Dedifferentiated amniotic fluid mesenchymal stem cell (primary cell): ENCODE measurements around the gene CDK4.
"Not testable (repeated sequence)": the region's sequence is repeated elsewhere in the genome, so short reads cannot be mapped to it uniquely, and the experiment has no call there.

ENCODE experiments used
- DNase-seq: peaks from one replicate; pipeline ENCODE4 v3.0.0-alpha.2; 2016; ENCODE audit errors: extremely low spot score

The CDK4 gene

DNA sequence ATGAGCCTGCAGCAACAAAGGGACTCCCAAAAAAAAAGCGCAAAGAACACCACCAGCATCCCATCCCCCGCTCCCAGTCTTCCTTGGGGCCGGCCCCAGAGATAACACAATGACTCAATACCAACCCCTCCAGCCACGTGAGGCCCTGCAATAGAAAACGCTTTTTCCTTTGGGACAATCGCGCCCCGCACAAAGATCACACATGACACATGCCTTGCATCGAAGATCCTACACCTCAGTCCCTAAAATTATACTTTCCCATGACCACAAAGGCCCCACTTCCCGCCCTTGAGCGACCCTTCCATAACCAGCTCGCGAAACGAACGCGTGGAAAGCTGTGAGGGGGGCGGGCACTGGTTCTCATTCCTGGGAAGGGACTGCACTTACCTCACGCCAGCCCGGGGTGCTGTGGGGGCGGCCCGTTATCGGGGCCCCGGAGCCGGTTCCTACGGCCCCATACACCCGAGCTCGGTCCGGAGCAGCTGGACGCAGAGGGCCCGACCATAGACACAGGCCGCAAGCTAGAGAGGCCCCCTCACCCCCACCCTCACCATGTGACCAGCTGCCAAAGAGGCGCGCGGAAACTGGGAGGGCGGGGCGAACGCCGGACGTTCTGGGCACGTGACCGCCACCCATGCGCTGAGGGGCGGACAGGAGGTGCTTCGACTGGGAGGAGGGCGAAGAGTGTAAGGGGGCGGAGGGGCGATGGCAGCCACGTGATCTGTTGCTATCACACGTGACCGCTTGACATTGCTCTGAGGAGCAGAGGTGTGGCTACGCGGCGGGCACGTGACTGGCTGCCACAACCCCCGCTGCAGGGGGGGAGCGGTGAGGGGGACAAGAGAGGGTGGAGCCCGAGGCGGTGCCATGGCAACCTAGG, at the start of gene CDK4:
Gene CDK4, minus strand, starts transcription at position 523 of the 880 bp plus-strand sequence. CDS start 593 bp downstream, outside the sequence.
- peak; percentile 99 for DNase-seq

DNA sequence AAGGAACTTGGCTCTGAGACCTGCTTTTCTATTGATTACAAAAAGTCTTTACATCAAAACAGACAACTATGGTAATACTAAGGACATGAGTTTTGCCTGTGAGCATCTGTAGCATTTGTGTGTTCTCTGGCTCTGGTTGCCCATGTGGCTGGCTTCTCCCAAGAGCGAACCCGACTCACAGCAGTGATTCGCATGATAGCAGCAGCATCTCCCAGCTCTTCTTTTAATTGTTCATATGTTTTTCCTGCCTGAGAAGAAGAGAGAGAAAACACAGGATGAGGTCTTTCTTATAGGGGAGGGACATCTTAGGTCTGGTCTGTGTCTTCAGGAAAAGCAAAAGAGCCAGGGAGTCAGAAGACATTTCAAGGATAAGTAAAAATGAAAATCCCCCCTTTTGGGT, 48.9 kb upstream of the CDK4 start:
- no peak for DNase-seq

DNA sequence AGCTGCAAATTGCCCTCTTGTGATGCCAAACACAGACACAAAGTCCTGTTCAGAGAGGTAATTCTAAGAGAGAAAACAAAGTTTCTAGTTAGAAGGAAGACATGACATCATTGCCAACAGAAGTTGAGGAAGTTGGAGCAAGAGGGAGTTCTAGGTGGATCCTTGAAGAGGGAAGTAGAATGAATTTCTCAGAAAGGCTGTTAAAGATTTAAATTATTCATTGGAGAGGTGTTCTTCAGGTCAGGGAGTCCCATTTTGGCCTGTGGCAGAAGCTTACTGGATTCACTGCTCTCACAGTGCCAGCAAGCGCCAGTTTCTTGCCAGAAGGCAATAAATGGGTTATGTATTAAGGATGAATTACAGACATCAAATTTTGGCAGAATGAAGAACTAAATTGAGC, 45.8 kb upstream of the CDK4 start:
- DNase-seq, result no peak

DNA sequence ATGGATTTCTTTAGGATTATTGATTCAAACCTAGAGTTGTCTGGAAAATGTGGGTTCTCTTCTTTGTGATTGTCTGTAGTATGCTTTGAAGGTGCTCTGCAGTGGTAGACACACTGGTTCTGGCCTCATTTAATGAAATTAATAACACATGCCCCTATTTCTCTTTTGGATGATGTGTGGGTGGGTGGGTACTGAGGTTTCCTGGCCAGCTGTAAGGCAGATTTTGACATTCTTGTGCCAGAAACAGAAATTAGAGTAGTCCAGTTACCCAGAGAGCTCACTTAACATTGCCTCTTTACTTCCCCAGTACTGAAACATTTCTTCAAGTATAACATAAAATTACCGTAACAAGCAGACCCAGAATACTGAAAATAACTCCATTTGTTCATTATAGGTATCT, 44.9 kb upstream of the CDK4 start:
- no peak for DNase-seq

DNA sequence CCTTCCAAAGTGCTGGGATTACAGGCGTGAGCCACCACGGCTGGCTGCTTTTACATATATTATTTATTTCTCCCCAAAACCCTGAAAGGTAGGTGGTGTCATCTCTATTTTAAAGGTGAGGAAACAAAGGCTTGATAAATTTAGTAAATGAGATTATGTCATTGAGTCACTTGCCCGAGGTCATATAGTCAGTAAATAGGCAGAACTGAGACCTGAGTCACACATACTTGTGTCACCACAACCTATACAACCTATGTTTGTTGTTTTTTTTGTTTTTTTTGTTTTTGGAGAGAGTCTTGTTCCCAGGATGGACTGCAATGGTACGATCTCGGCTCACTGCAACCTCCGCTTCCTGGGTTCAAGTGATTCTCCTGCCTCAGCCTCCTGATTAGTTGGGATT, 43.2 kb upstream of the CDK4 start:
- no peak for DNase-seq

DNA sequence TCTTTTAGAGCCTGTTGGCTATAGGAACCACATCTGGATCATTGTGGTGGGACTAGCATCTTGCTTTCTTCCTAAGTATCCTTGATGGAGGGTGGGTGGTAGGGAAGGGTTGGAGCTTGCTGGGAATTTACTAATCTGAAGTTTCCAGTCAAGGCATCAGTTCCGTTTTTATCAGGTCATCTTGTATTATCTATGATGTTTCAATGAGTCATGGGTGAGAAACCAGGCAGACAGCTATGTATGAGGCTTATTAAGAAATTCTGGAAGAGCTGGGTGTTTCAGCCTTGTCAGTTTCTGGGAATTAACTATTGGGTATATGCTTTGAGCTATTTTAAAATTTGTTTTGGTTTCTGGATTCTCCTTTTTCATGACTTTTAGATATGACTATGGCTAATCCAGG, 41.8 kb upstream of the CDK4 start:
- DNase-seq, result peak; percentile 48

DNA sequence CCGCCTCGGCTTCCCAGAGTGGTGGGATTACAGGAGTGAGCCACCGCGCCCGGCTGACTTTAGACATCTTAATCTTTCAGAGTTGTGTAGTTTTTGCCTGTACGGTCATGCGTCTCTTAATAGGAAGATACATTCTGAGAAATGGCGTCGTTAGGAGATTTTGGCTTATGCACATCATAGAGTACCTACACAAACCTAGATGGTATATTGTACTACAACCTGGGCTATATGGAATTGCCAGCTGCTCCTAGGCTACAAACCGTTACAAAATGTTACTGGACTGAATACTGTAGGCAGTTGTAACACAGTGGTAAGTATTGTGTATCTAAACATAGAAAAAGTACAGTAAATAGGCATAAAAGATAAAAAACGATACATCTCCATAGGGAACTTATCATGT, 31.8 kb upstream of the CDK4 start:
- DNase-seq, result no peak

DNA sequence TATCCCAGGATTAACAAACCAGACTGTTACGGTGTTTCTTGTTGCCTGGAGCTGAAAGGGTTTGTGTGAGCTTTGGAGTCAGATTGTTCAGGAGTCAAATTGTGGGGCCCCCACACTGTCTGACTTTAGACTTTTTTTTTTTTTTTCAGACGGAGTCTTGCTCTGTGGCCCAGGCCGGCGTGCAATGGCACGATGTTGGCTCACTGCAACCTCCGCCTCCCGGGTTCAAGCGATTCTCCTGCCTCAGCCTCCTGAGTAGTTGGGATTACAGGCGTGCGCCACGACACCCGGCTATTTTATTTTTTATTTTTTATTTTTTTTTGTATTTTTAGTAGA, 31.3 kb upstream of the CDK4 start:
- no peak for DNase-seq

DNA sequence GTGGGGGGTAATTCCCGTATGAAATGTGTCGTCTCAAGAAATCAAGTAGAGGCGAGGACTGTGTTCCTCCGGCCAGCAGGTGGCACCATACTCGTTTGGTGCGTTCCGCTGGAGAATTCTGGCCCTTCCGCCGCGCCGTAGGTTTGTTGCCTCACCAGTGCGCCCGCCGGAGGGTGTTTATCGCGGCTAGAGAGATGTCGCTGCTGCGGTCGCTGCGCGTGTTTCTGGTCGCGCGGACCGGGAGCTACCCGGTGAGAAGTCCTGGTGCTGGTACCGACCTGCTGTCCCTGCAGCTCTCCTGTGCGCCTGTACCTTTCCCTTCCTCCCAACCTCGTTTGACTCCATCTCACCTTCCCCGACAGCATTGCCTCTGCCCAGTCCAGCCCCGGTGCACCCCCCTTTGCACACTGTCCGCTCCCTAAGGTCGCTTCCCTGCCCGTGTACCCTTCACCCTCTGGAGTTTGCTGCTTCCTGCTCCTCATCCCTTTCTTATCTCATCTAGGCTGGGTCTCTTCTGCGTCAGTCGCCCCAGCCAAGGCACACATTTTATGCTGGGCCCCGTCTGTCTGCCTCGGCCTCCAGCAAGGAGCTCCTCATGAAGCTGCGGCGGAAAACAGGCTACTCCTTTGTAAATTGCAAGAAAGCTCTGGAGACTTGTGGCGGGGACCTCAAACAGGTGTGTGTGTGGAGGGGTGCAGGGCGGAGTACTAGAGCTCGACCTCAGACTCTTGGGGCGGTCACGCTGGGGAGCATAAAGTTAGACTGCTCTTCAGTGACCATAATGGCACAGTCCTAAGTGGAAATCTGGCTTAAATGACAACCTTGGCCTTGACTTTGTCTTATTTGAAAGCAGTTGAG, 30.7 kb upstream of the CDK4 start, which contains the start of gene TSFM:
Gene TSFM, plus strand, starts transcription at position 180 of the 858 bp plus-strand sequence. Its CDS starts 15 bp downstream, at position 195.
- peak; percentile 96 for DNase-seq

DNA sequence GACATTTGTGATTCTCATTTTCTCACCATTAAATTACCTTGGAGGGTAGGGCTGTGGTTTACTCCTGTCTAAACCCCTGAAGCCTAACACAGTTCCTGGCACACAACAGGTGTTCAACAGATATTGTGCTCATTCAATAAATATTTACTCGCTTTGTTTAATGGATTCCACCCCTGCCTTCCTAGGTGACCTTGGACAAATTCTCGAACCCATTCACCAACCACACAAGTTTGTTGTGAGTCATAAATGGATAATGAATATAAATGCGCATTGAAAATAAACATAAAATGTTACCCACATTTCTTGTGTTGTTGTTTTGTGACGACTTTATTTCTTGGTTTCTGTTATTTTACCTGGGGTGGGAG, 30.1 kb upstream of the CDK4 start:
- no peak for DNase-seq

DNA sequence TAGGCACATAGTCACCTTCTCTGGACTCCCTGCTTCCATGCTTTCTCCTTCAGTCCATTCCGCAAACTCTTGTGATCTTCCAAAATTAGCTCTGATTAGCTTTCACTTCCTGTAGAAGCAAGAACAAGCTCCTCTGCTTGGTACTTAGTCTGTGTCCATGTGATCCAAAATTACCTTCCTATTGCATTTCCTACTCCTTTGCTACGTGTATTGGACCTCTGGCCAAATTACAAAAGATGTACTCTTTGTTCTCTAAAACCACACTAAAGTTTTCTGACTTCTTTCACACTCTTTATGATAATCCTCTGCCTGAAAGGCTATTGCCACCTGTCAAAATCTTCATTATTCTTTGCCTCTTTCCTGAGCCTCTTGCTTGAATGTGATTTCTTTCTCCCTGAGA, 29.7 kb upstream of the CDK4 start:
- DNase-seq, result no peak

DNA sequence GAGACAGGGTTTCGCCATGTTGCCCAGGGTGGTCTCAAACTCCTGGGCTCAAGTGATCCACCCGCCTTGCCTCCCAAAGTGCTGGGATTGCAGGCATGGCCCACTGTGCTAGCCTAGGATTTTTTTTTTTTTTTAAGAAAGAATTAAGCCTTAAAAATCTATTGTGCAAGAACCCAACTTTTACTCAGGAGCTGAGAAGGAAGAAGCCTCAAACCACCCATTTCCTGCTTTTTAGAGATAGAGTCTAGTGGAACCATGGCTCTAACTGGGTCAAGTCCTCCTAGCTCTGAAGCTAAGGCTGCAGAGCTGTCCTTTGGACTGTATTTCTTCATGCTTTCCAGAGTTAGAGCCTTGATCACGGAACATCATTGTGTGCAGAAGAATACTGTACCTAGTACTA, 29.1 kb upstream of the CDK4 start:
- DNase-seq, result no peak

DNA sequence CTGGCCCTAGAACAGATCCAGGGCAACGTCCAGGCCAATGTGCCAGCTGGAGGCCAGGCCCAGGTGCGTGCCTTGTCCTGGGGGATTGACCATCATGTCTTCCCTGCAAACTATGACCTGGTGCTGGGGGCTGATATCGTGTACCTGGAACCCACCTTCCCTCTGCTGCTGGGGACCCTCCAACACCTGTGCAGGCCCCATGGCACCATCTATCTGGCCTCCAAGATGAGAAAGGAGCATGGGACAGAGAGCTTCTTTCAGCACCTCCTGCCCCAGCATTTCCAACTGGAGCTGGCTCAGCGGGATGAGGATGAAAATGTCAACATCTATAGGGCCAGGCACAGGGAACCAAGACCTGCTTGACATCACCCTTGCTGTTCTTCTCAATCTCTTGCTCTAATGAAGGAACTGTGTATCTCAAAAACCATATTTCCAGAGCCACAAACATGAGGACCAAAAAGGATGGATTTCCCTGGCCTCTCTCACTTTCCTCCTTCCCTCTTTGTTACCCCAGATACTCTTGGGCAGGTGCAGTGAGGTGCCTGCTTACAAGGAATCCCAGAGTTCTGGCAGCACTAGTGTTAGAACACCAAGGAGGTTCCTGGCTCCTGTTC, 28.3 kb upstream of the CDK4 start:
- no peak for DNase-seq

DNA sequence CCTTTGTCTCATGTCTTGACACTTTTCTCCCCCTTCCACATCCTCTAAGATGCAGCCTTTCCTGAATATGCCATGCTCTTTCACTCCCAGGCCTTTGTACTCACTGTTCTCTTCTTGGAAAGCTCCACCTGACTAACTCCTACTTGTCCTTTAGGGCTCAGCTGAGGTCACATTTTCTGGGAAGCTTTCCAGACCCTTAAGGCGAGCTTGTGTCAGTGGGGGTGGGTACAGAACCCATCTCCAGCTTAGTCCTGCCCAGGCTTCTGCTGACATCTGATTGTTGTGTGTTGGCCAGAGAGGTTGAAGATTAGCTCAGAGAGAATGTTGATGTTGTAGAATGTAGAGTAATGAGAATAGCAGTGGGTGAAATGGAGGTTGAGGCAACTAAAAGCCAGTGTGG, 27.6 kb upstream of the CDK4 start:
- DNase-seq, result no peak

DNA sequence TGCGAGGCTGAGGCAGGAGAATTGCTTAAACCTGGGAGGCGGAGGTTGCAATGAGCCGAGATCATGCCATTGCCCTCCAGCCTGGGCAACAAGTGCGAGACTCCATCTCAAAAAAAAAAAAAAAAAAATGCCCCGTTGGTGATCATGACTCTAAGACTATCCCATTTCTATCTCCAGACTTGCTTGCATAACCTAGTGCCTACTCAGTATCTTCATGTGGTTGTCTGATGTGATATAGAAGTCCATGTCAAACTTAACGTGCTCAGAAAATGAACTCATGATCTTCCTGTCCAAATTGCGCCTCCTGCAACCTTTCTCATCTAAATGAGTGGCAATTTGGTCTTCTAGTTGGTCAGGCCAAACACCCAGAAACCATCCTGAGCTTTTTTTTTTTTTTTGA, 25.8 kb upstream of the CDK4 start:
- no peak for DNase-seq

DNA sequence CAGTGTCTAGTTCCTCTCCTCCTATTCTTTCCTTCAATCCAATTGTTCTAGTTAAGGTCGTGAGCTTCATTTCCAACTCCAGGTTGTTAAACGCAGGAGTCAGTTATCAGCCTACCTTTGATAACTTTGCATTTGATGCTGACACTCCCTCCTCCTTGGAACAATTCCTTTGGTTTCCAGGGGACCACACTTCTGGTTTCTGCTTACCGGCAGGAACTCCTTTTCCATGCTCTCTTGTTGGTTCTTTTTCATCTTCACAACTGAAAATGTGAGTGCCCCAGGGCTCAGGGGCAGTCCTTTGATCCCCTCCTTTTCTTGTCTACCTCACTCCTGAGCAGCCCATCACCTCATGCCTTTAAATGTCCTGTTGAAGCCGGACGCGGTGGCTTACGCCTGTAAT, 25.3 kb upstream of the CDK4 start:
- DNase-seq, result no peak

DNA sequence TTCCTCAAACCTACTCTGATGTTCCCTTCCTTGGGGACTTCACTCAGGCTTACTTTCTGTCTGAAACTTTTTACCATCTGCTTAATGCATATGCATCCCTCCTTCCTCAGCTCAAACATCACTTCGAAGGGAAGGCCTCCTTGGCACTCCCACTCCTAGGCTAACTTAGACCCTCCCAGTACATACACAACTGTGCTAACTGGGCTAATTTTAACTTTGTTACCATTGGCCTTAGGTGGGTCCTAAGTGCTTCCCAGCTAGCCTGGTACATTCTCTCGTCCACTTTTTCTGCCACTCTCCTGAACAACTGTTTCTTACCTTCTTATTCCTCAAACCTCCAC, 24.1 kb upstream of the CDK4 start:
- no peak for DNase-seq

DNA sequence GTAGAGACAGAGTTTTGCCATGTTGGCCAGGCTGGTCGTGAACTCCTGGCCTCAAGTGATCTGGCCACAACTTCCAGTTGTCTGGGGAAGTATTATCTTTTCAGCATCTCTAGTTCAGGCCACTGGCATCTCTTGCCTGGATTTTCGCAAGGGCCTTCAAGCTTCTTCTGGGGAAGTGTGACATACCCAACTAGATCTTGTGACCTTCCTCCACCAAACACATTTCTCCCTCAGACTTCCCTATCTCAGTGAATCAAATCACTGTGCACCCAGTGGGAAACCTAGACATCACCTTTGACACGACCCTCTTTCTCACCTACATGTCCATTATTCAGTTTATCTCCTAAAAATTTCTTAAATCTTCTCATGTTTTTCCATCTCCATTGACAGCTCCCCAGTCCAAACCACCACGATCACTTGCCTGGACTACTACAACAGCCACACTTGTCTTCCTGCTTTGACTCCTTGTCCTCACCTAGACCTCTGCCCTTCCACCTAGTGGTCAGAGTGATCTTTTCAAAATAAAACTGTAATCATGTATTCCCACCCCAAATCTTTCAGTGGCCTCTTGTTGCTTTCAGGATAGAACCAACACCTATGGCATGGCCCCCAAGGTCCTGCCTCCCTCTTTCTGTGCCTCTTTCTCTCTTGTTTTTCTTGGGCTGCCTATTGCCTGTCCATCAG, 23.6 kb upstream of the CDK4 start:
- DNase-seq, result no peak

DNA sequence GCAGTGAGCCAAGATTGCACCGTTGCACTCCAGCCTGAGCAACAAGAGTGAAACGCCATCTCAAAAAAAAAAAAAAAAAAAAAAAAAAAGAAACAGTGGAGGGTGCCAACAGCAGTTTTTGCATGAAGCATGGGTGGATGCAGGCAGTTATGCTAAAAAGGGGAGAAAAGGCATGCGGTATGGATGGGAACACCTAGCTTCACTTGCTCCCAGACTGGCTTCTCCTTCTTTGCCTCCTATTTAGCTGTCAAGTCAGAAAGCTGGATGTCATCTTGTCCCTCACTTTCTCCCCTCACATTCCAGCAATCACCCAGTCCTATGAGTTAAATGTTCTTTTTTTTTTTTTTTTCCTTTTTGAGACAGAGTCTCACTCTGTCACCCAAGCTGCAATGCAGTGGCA, 22.9 kb upstream of the CDK4 start:
- DNase-seq, result no peak

DNA sequence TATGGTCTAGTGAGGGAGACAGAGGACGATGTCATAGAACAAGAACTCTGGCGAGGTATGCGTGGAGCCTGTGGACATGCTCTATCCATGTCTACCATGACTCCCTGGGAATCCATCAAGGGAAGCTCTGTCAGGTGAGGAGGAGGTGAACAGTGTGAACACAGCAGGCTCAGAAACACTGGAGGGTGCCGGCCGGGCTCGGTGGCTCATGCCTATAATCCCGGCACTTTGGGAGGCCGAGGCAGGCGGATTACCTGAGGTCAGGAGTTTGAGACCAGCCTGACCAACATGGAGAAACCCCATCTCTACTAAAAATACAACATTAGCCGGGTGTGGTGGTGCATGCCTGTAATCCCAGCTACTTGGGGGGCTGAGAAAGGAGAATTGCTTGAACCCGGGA, 22.5 kb upstream of the CDK4 start:
- DNase-seq, result not testable (repeated sequence)

DNA sequence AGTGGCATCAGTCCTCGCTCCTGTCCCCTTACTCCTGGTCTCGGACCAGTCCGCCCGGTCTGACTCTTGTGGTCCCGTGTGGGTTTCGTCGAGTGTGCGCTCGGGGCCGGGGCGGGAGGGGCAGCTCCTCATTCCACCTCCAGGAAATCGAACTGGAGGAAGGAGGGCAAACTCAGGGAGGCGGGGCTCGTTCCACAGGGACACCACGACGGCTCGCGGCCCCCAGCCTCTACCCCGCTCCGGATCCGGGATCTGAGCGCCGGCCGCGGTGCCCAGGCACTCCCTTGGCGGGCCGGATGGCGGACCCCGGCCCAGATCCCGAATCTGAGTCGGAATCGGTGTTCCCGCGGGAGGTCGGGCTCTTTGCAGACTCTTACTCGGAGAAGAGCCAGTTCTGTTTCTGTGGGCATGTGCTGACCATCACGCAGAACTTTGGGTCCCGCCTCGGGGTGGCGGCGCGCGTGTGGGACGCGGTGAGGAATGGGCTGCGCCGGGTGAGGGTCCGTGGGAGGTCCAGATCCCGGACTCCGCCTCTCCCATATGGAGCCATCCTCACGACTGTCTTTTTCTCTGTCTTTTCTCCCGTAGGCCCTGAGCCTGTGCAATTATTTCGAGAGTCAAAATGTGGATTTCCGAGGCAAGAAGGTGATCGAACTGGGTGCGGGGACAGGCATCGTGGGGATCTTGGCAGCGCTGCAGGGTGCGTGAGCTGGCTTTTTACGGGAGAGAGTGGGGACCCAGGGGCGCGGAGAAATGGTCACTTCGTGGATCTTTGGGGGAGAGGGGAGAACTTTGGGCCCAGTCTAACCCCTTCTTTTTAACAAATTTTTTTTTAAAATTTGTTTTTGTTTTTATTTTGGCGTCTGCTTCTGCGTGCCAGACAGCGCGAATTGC, 20.6 kb upstream of the CDK4 start, which contains the start of gene EEF1AKMT3:
Gene EEF1AKMT3, plus strand, starts transcription at position 186 of the 894 bp plus-strand sequence. Its CDS starts 111 bp downstream, at position 297.
- DNase-seq, result peak; percentile 46
